ENCODE data around the gene PCSK2. TPM values are rescaled to one million over a fixed set of nuclear protein-coding genes. Genes with fewer than 3 reads are reported as not detected.
A peak's percentile ranks its signal among the peaks of the same experiment; 100 is the strongest.

PCSK2 gene
- total RNA-seq, 4 donors from 2014 or later = under 0.01 to 0.18 (median 0.18) TPM; not detected in 1

DNA sequence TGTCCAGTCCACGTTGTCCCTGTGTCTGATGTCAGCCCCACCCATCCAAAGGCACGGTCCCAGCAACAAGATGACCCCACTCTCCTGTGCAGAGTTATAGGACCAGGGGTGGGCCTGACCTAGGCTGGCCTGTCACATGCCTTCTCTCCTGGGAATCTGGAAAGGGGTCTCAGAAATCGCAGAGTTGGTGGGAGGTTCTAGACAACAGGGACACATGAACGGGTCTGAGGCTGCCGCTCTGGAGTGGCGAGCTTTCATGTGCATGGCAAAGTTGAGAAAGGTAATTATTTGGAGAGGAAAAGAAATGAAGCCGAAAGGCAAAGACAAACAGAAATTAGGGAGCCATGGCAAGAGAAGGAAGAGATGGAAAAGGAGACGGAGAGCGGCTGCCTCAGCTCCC is 274.9 kb downstream of the PCSK2 start:
- no peaks in the 10 kb centered on the region for H3K27me3 ChIP-seq
- H3K4me3 ChIP-seq = no peak overlapping the region
- TF ChIP-seq, protein P1, sequence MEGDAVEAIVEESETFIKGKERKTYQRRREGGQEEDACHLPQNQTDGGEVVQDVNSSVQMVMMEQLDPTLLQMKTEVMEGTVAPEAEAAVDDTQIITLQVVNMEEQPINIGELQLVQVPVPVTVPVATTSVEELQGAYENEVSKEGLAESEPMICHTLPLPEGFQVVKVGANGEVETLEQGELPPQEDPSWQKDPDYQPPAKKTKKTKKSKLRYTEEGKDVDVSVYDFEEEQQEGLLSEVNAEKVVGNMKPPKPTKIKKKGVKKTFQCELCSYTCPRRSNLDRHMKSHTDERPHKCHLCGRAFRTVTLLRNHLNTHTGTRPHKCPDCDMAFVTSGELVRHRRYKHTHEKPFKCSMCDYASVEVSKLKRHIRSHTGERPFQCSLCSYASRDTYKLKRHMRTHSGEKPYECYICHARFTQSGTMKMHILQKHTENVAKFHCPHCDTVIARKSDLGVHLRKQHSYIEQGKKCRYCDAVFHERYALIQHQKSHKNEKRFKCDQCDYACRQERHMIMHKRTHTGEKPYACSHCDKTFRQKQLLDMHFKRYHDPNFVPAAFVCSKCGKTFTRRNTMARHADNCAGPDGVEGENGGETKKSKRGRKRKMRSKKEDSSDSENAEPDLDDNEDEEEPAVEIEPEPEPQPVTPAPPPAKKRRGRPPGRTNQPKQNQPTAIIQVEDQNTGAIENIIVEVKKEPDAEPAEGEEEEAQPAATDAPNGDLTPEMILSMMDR (IDR thresholded peaks at IDR 0.05) = no peak
- TF ChIP-seq POLR2A (IDR thresholded peaks at IDR 0.05) = no peak
- H3K4me1 ChIP-seq = peaks cover 11 to 30% (median 14%) of the 10 kb centered on the region in 3 donors
- no peaks in the 10 kb centered on the region for H3K36me3 ChIP-seq
- no peaks in the 10 kb centered on the region for H3K9me3 ChIP-seq
- DNase-seq = no peak
- intact Hi-C loops (cut with DNase I) = loop anchor here (10.0 kb wide), 2 partner anchors 113 to 393 kb away; no protein-coding TSS in a partner anchor
- no peak overlapping the region for H3K27ac ChIP-seq
- 80 to 85% methylated on average over 8 to 9 of the region's 9 CpGs for WGBS, 2 donors

DNA sequence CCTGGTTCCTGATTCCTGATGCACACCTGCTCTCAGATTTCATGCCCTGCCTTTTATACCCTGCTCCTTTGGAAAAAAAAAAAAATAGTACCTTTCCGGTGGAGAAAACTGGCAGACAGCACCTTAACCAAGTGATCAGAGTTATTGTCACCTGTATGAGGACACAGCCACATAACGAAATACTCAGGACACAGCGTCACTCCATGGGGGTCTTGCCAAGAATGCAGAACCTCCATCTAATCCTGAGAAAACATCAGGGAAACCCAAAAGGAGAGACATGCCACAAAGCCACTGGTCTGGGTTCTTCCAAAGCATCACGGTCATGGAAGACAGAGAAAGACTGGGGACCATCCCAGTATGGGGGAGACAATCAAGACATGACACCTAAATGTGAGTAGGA is 275.3 kb downstream of the PCSK2 start:
- TF ChIP-seq POLR2A (IDR thresholded peaks at IDR 0.05) = no peak
- TF ChIP-seq, protein P1 (IDR thresholded peaks at IDR 0.05) = no peak
- H3K4me1 ChIP-seq = peaks cover 11 to 33% (median 14%) of the 10 kb centered on the region in 3 donors
- H3K27ac ChIP-seq = no peak overlapping the region
- H3K9me3 ChIP-seq = no peaks in the 10 kb centered on the region
- no peak for DNase-seq
- 75 to 82% methylated on average over 4 of the region's 4 CpGs for WGBS, 2 donors
- no peaks in the 10 kb centered on the region for H3K36me3 ChIP-seq
- H3K27me3 ChIP-seq = no peaks in the 10 kb centered on the region
- H3K4me3 ChIP-seq = no peak overlapping the region
- intact Hi-C loops (cut with DNase I) = loop anchor here (10.0 kb wide), 2 partner anchors 113 to 393 kb away; no protein-coding TSS in a partner anchor

DNA sequence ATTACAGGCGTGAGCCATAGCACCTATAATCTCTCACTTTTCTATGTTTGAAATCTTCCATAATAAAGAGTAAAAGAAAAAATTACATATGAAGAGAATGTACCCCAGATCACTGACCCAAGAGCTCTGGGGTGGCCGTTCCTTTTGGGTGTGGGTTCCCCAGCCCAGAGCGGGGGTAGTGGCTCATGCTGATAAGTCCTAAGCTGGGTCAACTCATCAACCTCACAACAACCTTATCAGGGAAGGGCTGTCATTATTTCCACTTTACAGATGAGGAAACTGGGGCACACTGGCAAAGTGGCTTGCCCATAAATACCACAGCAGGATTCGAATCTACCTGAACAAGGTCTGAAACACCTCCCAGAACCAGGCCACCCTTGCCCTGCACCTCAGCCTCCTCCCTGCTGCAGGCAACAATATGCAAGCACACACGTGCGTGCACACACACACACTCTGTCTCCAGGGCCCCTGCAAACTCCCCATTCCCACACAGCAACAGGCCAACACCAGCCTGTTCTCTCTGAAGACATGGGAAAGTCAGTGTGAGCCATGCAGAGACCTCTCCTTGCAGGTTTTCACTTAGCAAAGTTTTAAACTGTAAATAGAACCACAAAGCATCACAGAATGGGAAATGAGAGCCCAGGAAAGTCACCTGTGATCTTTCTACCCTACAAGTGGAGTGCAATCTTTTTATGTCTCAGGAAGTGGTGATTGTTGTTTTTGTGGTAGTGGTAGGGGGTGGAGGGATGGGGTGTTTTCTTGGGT is 276.6 kb downstream of the PCSK2 start:
- Histone ChIP-seq H3K27ac (no peak overlapping the region), H3K9me3 (no peaks in the 10 kb centered on the region), H3K36me3 (no peaks in the 10 kb centered on the region), H3K4me1 (peaks cover 11 to 27% (median 14%) of the 10 kb centered on the region in 3 donors), H3K4me3 (no peak overlapping the region), H3K27me3 (no peaks in the 10 kb centered on the region)
- intact Hi-C loops (cut with DNase I) = loop anchor here (10.0 kb wide), 2 partner anchors 111 to 391 kb away; no protein-coding TSS in a partner anchor
- 69 to 87% methylated on average over 6 of the region's 6 CpGs for WGBS, 2 donors
- TF ChIP-seq, protein P1 (IDR thresholded peaks at IDR 0.05) = no peak
- no peak for TF ChIP-seq POLR2A (IDR thresholded peaks at IDR 0.05)
- no peak for DNase-seq

DNA sequence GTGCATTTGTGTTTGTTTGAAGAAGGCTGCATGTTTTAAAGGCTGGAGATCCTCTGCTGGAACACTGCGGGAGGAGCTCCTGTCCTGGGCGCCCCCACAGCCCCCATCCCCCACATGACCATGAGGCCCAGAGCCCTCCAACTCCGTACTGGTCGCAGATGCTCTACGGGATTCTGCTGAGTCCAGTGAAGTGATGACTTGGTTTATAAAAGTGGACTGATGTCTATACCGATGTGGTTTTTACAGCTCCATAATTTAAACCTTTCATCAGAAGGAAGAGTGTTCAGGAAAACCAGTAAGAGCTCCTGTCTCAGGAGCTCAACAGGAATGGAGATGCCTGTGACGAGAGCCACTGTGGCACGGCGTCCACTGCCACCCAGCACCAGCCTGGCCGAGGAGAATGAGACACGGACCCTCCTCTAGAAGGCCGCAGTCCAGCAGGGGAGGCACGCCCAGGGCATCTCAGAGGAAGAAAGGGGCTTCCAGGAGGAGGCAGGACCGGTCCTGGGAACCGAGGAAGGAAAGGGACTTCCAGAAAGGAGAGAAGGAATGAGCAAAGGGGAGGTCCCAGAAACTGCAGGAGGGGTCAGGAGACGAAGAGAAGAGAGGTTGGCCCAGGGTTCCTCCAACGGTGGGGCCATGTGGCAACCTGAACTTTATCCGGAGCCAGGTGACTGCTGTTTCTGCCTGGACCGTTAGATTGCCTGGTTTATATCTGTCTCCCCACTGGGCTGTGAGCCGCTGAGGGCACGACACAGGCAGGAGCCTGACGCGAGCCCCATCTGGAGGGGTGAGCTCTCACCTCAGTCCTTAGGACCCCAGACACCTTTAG is 277.4 kb downstream of the PCSK2 start:
- H3K27ac ChIP-seq = peak overlapping the region in 1 of 4 donors; percentile 82
- no peaks in the 10 kb centered on the region for H3K27me3 ChIP-seq
- H3K4me1 ChIP-seq = peaks cover 11 to 27% (median 14%) of the 10 kb centered on the region in 3 donors
- WGBS, 2 donors = 34 to 42% methylated on average over 17 to 20 of the region's 23 CpGs
- H3K36me3 ChIP-seq = no peaks in the 10 kb centered on the region
- no peak for DNase-seq
- H3K9me3 ChIP-seq = no peaks in the 10 kb centered on the region
- peak overlapping the region in 3 of 4 donors; percentile 51 to 67 (median 54) for H3K4me3 ChIP-seq
- no peak for TF ChIP-seq POLR2A (IDR thresholded peaks at IDR 0.05)
- TF ChIP-seq, protein P1 (IDR thresholded peaks at IDR 0.05) = no peak
- intact Hi-C loops (cut with DNase I) = loop anchor here (10.0 kb wide), 2 partner anchors 111 to 391 kb away; no protein-coding TSS in a partner anchor

Measured in esophagus squamous epithelium (tissue), 5 donors.